Measurements from ENCODE around the gene GLCE. TPM values are rescaled to one million over a fixed set of nuclear protein-coding genes. Genes with fewer than 3 reads are reported as not detected.

GLCE gene
- total and polyA plus RNA-seq, 9 of the 15 experiments (the other 6 are each of a cell fraction or from before 2014, with no cell fraction given), result 4.6 to 12.3 (median 10.6) TPM

GRCh38 chr15:69144530-69144929 lies 15.9 kb upstream of the GLCE start:
- Histone ChIP-seq H3K4me2 (ENCODE audit: insufficient read depth, low read length) (no peak overlapping the region), H4K20me1 (replicated peaks; ENCODE audit: control insufficient read depth, insufficient read depth, low read length) (no peaks in the 10 kb centered on the region), H3K79me2 (ENCODE audit: control insufficient read depth, insufficient read depth, low read length) (no peaks in the 10 kb centered on the region), H3K4me3 (no peak overlapping the region), H2AFZ (ENCODE audit: low read depth, low read length) (no peak overlapping the region), H3K36me3 (ENCODE audit: control insufficient read depth, insufficient read depth, low read length) (no peaks in the 10 kb centered on the region), H3K9me1 (ENCODE audit: control insufficient read depth, insufficient read depth, low read length) (no peaks in the 10 kb centered on the region), H3K27me3 (ENCODE audit: control insufficient read depth in 2 of 2, insufficient read depth in 2 of 2, low read length in 2 of 2) (peaks cover 5 to 12% of the 10 kb centered on the region in 2 experiments), H3K4me1 (replicated peaks in 1 of 2; ENCODE audit: control insufficient read depth in 2 of 2, insufficient read depth in 2 of 2, low read length in 2 of 2) (no peaks in the 10 kb centered on the region), H3K27ac (ENCODE audit: extremely low read depth, low read depth, low read length) (no peak overlapping the region), H3K9me3 (replicated peaks; ENCODE audit: control insufficient read depth, insufficient read depth, low read depth, low read length) (peaks cover 3% of the 10 kb centered on the region; the same call in 1 of the 2 replicates), H3K9ac (ENCODE audit: insufficient read depth in 1 of 2, low read depth in 2 of 2, low read length in 2 of 2) (no peak overlapping the region)
- POLR2A ChIA-PET, result no interaction called here
- CTCF ChIA-PET (ENCODE audit: low intra/inter-chr PET ratio), result no interaction called here
- WGBS (ENCODE audit: insufficient coverage, low coverage, missing lambda C conversion rate), result 0% methylated on average over 5 of the region's 5 CpGs
- DNase-seq (ENCODE audit: extremely low read depth in 1 of 4, low spot score in 3 of 4) (no peak), ATAC-seq (no peak), FAIRE-seq (no peak)
- in situ Hi-C loops (cut with MboI) (no loop called here), intact Hi-C loops (cut with micrococcal nuclease) (no loop called here)
- BruUV-seq (replicated peaks), result no TSS peak
- no peak for TF ChIP-seq GATA2 (CRISPR knock-in tag; IDR thresholded peaks at IDR 0.05)
- TF ChIP-seq RFX1 (IDR thresholded peaks at IDR 0.05), result no peak
- no peak for TF ChIP-seq ZNF239 (CRISPR knock-in tag; IDR thresholded peaks at IDR 0.05)
- TF ChIP-seq SRF (CRISPR knock-in tag; IDR thresholded peaks at IDR 0.05), result no peak
- TF ChIP-seq THRB (CRISPR knock-in tag; conservative IDR thresholded peaks at IDR 0.05), result no peak
- TF ChIP-seq ZNF24 (IDR thresholded peaks at IDR 0.05), result no peak
- TF ChIP-seq TCFL5 (CRISPR knock-in tag; conservative IDR thresholded peaks at IDR 0.05), result no peak
- no peak for TF ChIP-seq ARID3B (CRISPR knock-in tag; IDR thresholded peaks at IDR 0.05; ENCODE audit: borderline replicate concordance)
- TF ChIP-seq NFRKB (IDR thresholded peaks at IDR 0.05; ENCODE audit: low read depth), result no peak
- TF ChIP-seq CREM (IDR thresholded peaks at IDR 0.05; ENCODE audit: low read depth), result no peak
- TF ChIP-seq ZC3H8 (IDR thresholded peaks at IDR 0.05), result no peak
- TF ChIP-seq KLF16 (IDR thresholded peaks at IDR 0.05), result no peak
- TF ChIP-seq FOXA1 (IDR thresholded peaks at IDR 0.05; ENCODE audit: borderline replicate concordance), result no peak
- no peak for TF ChIP-seq ZNF263 (CRISPR knock-in tag; IDR thresholded peaks at IDR 0.05; ENCODE audit: borderline replicate concordance)
- no peak for TF ChIP-seq PHF21A (IDR thresholded peaks at IDR 0.05; ENCODE audit: borderline replicate concordance, low read depth)
- TF ChIP-seq HMG20B (CRISPR knock-in tag; IDR thresholded peaks at IDR 0.05), result no peak
- TF ChIP-seq ZNF253 (CRISPR knock-in tag; conservative IDR thresholded peaks at IDR 0.05), result no peak
- TF ChIP-seq RBM17 (IDR thresholded peaks at IDR 0.05; ENCODE audit: borderline replicate concordance, low read depth, low read length), result no peak
- TF ChIP-seq PKNOX1 (IDR thresholded peaks at IDR 0.05), result no peak
- no peak for TF ChIP-seq ZNF140 (CRISPR knock-in tag; IDR thresholded peaks at IDR 0.05)
